Small intestine (tissue), 7 donors: ENCODE data around the gene CORO7. TPM values are rescaled to one million over a fixed set of nuclear protein-coding genes. Genes with fewer than 3 reads are reported as not detected.
"Not testable (repeated sequence)": the region's sequence is repeated elsewhere in the genome, so short reads cannot be mapped to it uniquely, and the experiment has no call there.

Experiments used
- DNase-seq, 2 donors: peaks; one replicate each; pipeline versions ENCODE4 v3.0.0 to v3.0.0-alpha.2; 2013
- FAIRE-seq: peaks from 2 replicates; lab custom pipeline; 2012; peaks lifted over from hg19 to GRCh38; lab: Jason Lieb, UNC
- H3K27ac ChIP-seq, 3 donors: one replicate each; pipeline ENCODE4 v1.5.1; 2013; ENCODE audit warnings: low read length in 2 of 3, mild to moderate bottlenecking in 2 of 3, control low read depth in 1 of 3, inconsistent platforms in 1 of 3, low read depth in 1 of 3, moderate library complexity in 1 of 3
- H3K27me3 ChIP-seq, 3 donors: one replicate each; pipeline ENCODE4 v1.6.1; 2013; ENCODE audit warnings: low read length in 3 of 3, inconsistent platforms in 1 of 3; ENCODE audit not compliant: control insufficient read depth in 3 of 3, insufficient read depth in 3 of 3
- H3K36me3 ChIP-seq, 3 donors: one replicate each; pipeline ENCODE4 v1.6.1; 2013; ENCODE audit warnings: low read length in 3 of 3, inconsistent platforms in 1 of 3, low read depth in 1 of 3, mild to moderate bottlenecking in 1 of 3, moderate library complexity in 1 of 3; ENCODE audit not compliant: control insufficient read depth in 3 of 3, insufficient read depth in 2 of 3
- H3K4me1 ChIP-seq, 3 donors: one replicate each; pipeline ENCODE4 v1.6.1; 2013; ENCODE audit warnings: low read length in 2 of 3, inconsistent platforms in 1 of 3, low read depth in 1 of 3, mild to moderate bottlenecking in 1 of 3, moderate library complexity in 1 of 3; ENCODE audit not compliant: control insufficient read depth in 3 of 3, insufficient read depth in 2 of 3
- H3K4me3 ChIP-seq, 3 donors: one replicate each; pipeline ENCODE4 v1.5.1; 2013; ENCODE audit warnings: low read length in 3 of 3, control low read depth in 1 of 3, inconsistent platforms in 1 of 3, low read depth in 1 of 3, mild to moderate bottlenecking in 1 of 3, moderate library complexity in 1 of 3
- H3K9me3 ChIP-seq, 2 donors: one replicate each; pipeline ENCODE4 v1.6.1; 2013; ENCODE audit warnings: low read depth in 1 of 2, low read length in 1 of 2; ENCODE audit not compliant: control insufficient read depth in 2 of 2, insufficient read depth in 1 of 2
- WGBS, 3 donors: extraction: QIAGEN DNeasy Blood & Tissue Kit; methylation state at CpG; one replicate each; pipeline ENCODE4 v1.1.7; 2013; 5-methylcytosine and 5-hydroxymethylcytosine counted together
- polyA plus RNA-seq, 4 donors: library from polyadenylated mRNA; stranded (reverse) in 3 of 4; unstranded in 1 of 4; fragments of 200-250 nt in 3 of 4; fragments of 120-200 nt in 1 of 4; gene quantifications; one replicate each; pipeline versions ENCODE4 v1.2.1 to v1.2.3, GENCODE V29; 2013
- donor health status: healthy with polysubstance abuse.
- donor health status: control.
- donor health status: control.
- donor health status: Bipolar disorder and iron deficiency.
- donor health status: healthy.

The CORO7 gene
- polyA plus RNA-seq, 4 donors, result 27.3 to 49.2 (median 41.6) TPM

DNA sequence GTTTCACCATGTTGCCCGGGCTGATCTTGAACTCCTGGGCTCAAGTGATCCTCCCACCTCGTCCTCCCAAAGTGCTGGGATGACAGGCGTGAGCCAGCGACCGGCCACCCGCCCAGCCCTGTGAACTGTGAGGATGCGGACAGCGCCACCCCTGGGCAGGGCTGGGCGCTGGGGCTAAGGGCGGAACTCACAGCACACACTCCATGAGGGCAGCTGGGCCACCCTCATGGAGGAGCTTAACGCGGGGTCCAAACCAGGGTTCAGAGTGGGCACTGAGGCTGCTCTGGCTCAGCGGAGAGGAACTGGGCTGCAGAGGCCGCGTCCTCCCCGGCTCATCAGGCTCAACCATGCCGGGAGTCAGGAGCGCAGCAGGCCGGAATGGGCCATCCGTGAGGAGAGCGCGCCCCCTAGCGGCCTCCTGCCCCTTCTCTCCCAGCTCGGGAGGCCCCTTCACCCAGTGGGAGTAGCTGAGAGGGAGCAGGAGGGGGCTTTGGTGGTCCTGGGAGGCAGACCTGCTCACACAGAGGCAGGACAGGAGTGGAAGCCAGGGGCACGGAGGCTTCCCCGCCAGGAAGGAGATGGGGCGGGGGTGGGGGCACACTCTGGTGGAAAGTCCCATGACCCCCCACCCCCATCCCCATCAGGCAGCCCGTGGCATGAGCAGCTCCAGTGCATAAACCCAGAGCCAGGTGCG lies 13.8 kb downstream of the CORO7 start:
- Histone ChIP-seq H3K27me3 (no peaks in the 10 kb centered on the region), H3K9me3 (no peaks in the 10 kb centered on the region), H3K36me3 (peaks cover 12 to 85% (median 13%) of the 10 kb centered on the region in 3 donors), H3K4me3 (no peak overlapping the region), H3K4me1 (peaks cover 0 to 4% (median 0%) of the 10 kb centered on the region in 3 donors), H3K27ac (no peak overlapping the region)
- FAIRE-seq, result no peak
- peak; percentile 62 to 88 for DNase-seq
- WGBS, 3 donors, result 23 to 40% (median 33%) methylated on average over 21 to 29 of the region's 29 CpGs

DNA sequence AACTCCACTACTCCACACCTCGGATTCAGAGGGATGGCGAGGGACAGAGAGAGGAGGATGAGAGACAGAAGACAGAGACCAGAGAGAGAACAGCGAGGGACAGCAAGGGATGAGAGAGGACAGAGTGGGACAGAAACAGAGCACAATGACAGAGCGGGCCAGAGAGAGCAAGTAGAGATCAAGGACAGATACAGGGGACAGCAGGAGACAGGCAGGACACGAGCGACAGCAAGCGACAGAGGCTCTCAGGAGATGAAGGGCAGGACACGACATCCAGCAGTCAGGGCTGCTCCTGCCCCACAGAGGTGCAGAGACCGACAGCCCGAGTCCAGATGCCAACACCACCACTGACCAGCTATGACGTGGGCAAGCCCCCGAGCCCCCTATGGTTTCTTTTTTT lies 14.9 kb downstream of the CORO7 start:
- Histone ChIP-seq H3K27me3 (no peaks in the 10 kb centered on the region), H3K9me3 (no peaks in the 10 kb centered on the region), H3K4me1 (peaks cover 0 to 4% (median 0%) of the 10 kb centered on the region in 3 donors), H3K36me3 (peaks cover 8 to 82% (median 9%) of the 10 kb centered on the region in 3 donors), H3K4me3 (no peak overlapping the region), H3K27ac (no peak overlapping the region)
- WGBS, 3 donors, result 96 to 97% (median 97%) methylated on average over 12 of the region's 12 CpGs
- DNase-seq (no peak), FAIRE-seq (no peak)

DNA sequence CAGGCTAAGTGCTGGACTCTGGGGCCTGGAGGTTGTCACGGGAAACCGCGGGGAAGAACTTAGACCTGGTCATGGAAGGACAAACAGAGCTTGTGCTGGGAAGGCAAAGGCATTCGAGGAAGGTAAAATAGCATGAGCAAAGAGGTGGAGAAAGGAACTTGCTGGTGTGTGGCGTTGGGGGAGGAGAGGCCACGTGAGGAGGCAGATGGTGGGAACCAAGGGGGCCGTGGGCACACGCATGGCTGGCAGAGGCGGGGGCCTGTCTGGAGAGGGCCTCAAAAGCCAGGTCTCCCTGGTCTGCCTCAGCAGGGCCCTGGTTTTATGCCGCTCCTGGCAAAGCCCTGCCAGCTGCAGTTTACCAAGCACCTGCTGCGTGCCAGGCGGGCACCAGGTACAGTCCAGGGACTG lies 15.3 kb downstream of the CORO7 start:
- Histone ChIP-seq H3K36me3 (peaks cover 6 to 78% (median 8%) of the 10 kb centered on the region in 3 donors), H3K4me3 (no peak overlapping the region), H3K9me3 (no peaks in the 10 kb centered on the region), H3K27me3 (no peaks in the 10 kb centered on the region), H3K27ac (no peak overlapping the region), H3K4me1 (peaks cover 0 to 4% (median 0%) of the 10 kb centered on the region in 3 donors)
- DNase-seq (no peak), FAIRE-seq (no peak)
- WGBS, 3 donors, result 92 to 95% (median 93%) methylated on average over 11 to 12 of the region's 12 CpGs

DNA sequence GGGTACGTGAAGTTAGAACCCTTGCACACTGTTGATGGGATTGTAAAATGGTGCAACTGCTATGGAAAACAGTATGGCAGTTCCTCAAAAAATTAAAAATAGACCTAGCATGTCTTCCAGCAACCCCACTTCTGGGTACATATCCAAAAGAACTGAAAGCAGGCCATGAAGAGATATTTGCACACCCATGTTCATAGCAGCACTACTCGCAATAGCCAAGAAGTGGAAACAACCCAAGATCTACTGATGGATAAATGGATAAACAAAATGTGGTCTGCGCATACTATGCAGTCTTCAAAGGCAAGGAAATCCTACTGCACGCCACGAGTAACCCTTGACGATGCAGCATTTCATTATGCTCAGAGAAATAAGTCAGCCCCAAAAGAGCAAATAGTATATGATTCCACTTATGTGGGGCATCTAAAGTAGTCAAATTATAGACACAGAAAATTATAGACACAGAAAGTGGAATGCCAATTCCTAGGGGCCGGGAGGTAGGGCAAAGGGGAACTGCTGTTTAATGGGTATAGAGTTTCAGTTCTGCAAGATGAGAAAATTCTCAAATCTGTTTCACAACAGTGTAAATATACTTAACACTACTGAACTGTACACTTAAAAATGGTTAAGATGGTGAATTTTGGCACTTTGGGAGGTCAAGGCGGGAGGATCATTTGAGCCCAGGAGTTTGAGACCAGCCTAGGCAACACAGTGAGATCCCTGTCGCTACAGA lies 17.2 kb downstream of the CORO7 start:
- WGBS, 3 donors, result 86 to 97% (median 97%) methylated on average over 9 of the region's 9 CpGs
- peaks cover 0 to 74% (median 10%) of the 10 kb centered on the region in 3 donors for H3K36me3 ChIP-seq

DNA sequence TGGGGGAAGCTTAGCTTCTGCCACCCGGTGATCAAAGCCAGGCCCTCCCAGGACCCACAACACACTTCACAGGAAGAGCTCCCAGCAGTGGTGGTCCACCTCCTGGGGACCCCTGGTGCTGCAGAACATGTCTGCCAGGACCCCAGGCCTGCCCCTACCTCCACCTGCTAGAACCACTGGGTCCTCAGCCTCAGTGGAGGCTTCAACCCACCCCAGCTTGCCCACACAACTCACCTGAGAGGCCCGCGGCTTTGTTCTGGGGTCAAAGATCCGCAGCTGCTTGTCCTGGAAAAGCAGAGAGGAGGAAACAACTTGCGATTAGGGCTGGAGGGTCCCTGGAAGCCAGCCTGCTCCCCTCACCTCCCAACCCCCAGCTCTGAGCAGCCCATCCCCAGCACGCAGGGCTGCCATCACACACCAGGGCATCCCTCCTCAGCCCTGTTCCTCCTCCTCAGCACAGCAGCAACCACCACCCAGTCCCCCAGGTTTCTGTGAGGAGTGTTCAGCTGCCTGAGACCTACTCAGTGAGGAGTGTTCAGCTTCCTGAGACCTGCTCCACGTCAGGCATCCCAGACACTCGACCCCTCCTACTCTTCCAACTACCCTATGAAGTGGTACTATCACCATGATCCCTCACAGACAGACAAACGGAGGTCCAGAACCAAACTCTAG lies 21.2 kb downstream of the CORO7 start:
- WGBS, 3 donors, result 77 to 84% (median 83%) methylated on average over 9 of the region's 9 CpGs

More for the DNA sequence above, 17.2 kb downstream of the CORO7 start:
- Histone ChIP-seq H3K27me3 (no peaks in the 10 kb centered on the region), H3K4me3 (no peak overlapping the region), H3K9me3 (no peaks in the 10 kb centered on the region), H3K4me1 (peaks cover 0 to 4% (median 0%) of the 10 kb centered on the region in 3 donors), H3K27ac (no peak overlapping the region)
- FAIRE-seq (no peak), DNase-seq (no peak)

DNA sequence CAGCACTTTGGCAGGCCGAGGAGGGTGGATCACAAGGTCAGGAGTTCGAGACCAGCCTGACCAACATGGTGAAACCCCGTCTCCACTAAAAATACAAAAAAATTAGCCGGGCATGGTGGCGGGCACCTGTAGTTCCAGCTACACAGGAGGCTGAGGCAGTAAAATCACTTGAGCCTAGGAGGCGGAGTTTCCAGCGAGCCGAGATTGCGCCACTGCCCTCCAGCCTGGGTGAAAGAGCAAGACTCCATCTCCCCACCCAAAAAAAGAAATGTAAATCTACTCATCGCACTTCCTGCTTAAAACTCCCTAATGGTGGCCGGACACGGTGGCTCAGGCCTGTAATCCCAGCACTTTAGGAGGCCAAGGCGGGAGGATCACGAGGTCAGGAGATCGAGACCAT lies 22.5 kb downstream of the CORO7 start:
- FAIRE-seq, DNase-seq, H3K4me3 ChIP-seq, H3K27me3 ChIP-seq, H3K9me3 ChIP-seq, H3K27ac ChIP-seq: not testable (repeated sequence)
- Histone ChIP-seq H3K36me3 (peaks cover 0 to 78% (median 13%) of the 10 kb centered on the region in 3 donors), H3K4me1 (peaks cover 0 to 17% (median 0%) of the 10 kb centered on the region in 3 donors)
- WGBS, 3 donors, result 94 to 96% (median 94%) methylated on average over 15 of the region's 15 CpGs

More for the DNA sequence above, 21.2 kb downstream of the CORO7 start:
- DNase-seq (no peak), FAIRE-seq (no peak)
- no peak overlapping the region for H3K4me3 ChIP-seq
- H3K36me3 ChIP-seq, result peaks cover 0 to 69% (median 11%) of the 10 kb centered on the region in 3 donors
- no peak overlapping the region for H3K27ac ChIP-seq
- H3K27me3 ChIP-seq, result no peaks in the 10 kb centered on the region
- H3K4me1 ChIP-seq, result peaks cover 0 to 17% (median 0%) of the 10 kb centered on the region in 3 donors
- H3K9me3 ChIP-seq, result no peaks in the 10 kb centered on the region

DNA sequence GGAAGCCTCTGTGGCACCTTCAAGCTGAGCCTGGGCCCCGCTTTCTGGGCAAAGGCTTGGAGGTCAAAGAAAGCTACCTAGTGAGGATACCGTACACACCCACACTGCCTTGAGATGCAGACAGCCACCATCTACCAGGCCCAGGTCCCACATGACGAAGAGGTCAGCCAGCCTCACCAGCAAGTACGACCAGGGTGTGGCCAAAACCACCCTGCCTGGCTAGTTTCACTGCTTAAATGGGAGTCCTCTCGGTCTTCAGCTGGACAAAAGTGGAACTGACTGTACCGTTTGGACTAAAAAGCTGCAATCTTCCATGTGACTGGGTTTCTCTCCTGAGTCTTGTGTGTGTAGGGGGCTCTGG lies 23.2 kb downstream of the CORO7 start:
- Histone ChIP-seq H3K36me3 (peaks cover 0 to 80% (median 13%) of the 10 kb centered on the region in 3 donors), H3K27ac (peak overlapping the region in 1 of 3 donors; percentile 50), H3K27me3 (no peaks in the 10 kb centered on the region), H3K9me3 (no peaks in the 10 kb centered on the region), H3K4me1 (peaks cover 0 to 17% (median 0%) of the 10 kb centered on the region in 3 donors), H3K4me3 (no peak overlapping the region)
- 64 to 78% (median 73%) methylated on average over 6 of the region's 6 CpGs for WGBS, 3 donors
- DNase-seq, result peak in 1 of 2 donors; percentile 26
- no peak for FAIRE-seq
